ENCODE results near the gene TP63. TPM values are rescaled to one million over a fixed set of nuclear protein-coding genes. Genes with fewer than 3 reads are reported as not detected.
A peak's percentile ranks its signal among the peaks of the same experiment; 100 is the strongest.
"Not testable (repeated sequence)": the region's sequence is repeated elsewhere in the genome, so short reads cannot be mapped to it uniquely, and the experiment has no call there.

Gene TP63
- total RNA-seq, 1 donor from 2014 or later: 0.05 TPM

DNA sequence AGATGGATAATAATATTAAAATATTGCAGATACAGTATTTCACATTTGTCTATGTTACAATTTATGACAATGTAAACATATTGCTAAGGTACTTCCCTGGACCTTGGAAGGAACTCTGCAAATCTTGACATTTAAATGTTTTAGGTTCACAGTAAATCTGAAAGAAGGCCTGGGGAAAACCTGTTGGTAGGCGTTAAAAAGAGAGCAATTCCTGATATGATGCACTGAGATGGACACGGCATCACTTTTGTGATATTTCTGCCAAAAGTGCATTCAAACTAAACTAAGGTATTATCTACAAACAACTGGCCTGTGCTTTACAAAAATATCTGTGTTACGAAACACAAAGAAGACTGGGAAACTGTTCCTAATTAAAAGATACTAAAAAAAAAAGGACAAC, 6.1 kb upstream of the TP63 start:
- DNase-seq (ENCODE audit: low spot score): no peak

DNA sequence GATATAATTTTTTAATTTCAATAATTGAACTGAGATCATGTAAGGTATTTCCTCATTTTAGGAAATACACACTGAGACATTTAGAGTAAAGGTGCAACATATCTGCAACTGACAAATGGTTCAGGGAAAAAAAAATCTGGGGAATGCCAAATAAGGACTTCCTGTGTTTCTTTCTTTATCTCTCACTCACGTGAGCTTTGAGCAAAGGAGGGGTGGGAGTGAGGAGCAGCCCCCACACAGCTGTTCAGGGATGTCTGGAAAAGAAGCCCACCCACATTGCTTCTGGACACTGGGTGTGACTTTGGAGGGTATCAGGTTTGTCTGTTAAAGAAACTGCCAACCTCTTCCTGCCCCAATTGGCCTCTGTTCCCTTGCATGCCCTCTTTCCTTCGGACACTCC, 5.6 kb upstream of the TP63 start:
- DNase-seq (ENCODE audit: low spot score) (no peak), ATAC-seq (no peak)

More for the DNA sequence above, 6.1 kb upstream of the TP63 start:
- ATAC-seq: no peak

DNA sequence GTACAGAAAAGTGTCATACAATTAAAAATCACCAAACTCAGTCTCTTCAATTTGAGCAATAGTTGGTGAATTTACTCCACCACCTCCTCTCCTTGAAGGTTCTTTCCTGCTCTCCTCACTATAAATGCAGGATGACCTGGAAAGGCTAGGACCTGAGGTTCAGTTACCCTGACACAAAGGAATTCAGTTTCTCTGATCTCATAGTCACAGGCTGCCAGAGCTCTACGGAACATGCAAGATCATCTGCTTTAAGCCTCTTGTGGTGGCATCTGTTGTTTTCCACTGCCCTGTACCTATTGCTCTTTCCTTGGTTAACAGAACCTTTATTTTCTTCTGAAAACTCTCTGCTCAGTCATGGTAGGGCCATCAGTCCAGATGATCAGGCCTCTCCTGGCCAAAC, 4.9 kb upstream of the TP63 start:
- ATAC-seq (peak; percentile 36), DNase-seq (ENCODE audit: low spot score) (no peak)

DNA sequence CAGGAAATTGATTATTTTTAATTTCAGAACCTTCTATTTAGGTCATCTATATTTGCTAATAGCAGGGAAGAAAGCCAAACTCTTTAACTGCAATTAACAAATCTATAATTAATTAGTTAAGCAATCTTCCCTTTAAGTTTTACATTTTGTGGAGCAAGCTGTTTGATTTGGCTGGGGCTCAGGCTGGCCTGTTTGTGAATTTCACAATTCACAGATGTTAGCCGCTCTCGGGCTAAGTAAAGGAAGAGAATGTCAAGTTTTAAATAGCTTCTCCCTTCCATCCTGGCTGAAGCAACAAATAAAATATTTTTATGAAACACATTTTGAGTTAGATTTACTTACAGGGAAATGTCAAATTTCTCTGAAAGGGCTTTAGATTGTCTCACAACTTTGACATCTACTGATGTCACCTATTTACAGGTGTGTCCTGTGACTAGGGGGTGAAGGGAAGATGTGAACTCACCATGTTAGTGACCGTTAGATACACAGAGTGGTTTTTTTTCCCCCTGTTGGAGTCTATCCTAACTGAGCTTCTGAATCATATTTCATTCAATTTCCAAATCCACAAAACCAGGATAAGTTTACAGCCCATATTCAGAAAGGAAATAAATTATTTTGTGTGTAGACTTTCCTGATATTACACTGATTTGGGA, 1.3 kb upstream of the TP63 start:
- DNase-seq (ENCODE audit: low spot score) (peak; percentile 71), ATAC-seq (peak; percentile 89)

DNA sequence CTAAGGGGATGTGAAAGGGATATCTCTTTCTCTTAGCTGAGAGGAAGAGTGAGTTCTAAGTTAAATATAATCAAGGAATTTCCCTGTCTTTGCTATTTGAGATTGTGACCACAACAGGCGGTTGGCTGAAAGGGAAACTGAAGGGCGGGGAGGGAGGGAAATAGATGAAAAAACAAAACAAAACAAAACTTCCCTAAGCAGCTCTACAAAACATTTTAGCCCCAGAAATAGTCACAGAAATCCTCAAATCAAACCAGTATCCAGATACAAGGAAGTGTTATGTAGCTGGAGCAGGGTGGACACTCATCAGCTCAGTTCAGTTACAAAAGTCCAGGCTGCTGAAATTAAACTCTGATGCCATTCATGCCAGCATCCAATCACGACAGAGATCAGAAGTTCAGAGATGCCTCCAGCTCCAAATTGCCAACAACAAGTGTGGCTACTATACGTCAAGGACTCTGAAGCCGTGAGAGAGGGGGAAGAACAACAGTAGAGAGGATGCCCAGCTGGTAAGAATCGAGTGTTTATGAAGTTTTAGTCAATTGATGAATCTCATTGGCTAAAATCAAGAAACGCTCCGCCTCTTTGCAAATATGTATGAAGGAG, 319 bp upstream of the TP63 start:
- peak; percentile 63 for ATAC-seq
- no peak for DNase-seq (ENCODE audit: low spot score)

DNA sequence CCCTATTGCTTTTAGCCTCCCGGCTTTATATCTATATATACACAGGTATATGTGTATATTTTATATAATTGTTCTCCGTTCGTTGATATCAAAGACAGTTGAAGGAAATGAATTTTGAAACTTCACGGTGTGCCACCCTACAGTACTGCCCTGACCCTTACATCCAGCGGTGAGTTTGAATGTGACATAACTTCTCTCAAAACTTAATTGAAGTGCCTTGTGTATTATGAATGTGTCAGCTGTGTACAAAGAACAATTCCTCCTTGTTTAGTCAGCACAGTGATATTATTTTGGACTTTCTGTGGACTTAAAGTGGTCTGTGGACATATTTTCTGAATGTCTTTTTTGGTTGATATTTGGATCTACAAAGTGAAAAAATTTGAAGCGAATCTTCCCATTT, 220 bp downstream of the TP63 start:
- ATAC-seq (no peak), DNase-seq (ENCODE audit: low spot score) (no peak)

DNA sequence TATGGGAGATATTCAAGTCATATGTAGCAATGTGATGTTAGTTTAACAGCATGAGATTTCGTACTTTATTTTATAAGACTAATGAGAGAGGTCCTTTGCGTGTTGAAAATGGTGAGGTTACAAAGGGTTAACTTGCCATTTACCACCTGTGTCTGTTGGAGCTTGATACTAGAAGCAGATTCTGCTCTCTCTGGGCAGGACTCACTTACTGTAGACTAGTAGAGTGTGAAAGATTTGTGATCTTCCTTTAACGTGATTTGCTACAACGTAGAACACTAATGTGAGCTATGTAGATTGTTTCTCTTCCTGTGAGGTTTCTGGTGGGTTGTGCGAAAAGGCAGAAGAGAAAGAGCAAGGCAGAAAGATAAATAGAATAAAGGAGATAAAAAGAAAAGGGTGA, 1.1 kb downstream of the TP63 start:
- ATAC-seq (no peak), DNase-seq (ENCODE audit: low spot score) (no peak)

DNA sequence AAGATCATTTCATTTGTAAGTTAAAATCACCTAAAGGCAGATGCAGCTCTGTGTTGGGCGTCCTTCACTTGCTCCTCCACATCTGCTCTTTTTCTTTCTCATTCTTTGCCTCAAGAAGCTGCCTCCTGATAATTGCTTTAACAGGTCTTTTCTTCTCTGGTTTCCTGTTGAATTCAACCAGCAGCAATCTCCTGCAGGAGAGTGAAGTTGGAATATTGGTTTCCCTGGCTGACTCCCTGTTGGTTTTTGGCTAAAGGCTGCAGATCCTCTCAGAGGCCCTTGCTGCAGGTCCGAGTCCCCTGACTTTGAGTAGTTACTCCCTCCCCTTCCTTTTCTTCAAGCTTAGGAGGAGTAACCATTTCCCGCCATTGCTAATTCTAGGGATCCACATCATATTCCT, 4.2 kb downstream of the TP63 start:
- ATAC-seq (no peak), DNase-seq (ENCODE audit: low spot score) (no peak)

DNA sequence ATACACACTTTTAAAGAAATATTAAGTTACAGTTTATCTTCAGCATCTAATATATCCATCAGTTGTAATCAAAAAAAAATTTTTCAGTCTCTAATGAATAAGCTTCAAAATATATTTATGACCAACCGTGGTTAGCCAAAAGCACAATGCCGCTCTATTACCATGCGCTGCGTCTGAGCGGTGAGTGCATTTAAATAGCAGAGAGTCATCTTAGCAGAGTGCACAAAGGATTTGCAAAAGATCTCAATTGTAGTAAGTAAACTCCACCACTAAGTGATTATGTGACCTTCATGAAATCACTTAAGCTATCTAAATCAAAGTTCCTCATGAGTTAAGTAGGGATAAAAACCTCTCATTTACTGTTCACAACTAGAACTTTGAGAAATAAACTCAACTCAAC, 4.9 kb downstream of the TP63 start:
- no peak for DNase-seq (ENCODE audit: low spot score)
- ATAC-seq: no peak

DNA sequence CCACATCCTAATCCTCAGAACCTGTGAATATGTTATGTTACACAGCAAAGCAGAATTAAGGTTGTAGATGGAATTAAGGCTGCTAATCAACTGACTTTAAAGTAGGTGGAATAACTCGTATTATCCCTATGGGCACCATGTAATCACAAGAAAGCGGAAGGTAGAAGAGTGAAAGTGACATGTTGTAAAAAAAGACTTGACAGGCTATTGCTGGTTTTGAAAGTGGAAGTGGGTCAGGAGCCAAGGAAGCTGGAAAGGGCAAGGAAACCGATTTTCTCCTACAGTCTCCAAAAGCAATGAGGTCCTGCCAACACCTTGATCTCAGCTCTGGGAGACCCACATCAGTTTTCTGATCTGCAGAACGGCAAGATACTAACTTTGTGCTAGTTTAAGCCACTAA, 6.6 kb downstream of the TP63 start:
- ATAC-seq (no peak), DNase-seq (ENCODE audit: low spot score) (no peak)

DNA sequence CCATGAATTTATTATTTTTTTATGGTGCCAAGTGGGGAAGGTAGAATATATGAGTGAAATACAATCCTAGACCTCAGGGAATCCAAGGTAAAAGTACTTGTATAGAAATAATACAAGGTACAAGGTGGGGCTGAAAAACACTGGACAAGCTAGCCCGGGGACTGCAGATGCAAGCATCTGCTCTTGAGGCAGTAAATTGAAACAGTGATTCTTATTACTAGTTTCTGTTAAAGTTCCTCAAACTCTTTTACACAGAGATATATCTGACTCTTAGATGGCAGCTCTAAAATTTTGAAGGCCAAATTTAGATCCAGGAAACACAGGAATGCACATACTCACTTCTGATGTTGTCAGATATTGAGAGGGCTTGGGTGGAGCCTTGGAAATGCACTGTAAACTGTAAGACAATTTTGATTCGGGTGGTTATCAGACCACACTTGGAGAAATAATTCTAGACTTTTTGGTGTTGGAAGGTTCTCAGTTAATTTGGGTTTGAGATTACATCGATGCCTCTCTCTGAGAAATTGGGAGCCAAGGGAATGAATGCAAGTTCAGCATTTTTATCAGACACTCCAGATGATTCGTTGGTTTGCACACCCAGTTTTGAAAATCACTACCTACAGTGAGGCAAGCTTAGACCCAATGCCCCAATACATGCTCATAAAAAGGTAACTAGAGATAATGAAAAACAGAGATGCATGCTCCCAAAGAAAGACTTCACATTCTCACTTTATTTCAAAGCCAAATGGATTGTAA, 7.3 kb downstream of the TP63 start:
- no peak for ATAC-seq
- DNase-seq (ENCODE audit: low spot score): no peak

DNA sequence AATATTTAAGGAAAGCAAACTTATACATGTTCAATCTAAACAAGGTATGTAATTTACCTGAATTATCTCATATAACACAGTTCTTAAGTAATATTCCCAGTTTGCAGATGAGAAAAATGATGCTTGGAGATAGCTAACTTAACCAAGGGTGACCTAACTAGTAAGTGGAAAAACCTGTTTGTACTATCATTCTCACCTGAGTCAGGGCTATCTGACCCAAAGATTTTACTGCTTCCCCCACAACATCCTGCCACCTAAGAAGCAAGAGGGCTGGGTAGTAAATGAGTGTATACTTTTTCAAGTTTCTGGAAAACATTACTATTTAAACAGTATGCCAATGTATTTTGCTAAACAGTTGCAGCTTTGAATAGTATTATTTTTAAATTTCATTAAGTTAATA, 10.6 kb downstream of the TP63 start:
- no peak for ATAC-seq

DNA sequence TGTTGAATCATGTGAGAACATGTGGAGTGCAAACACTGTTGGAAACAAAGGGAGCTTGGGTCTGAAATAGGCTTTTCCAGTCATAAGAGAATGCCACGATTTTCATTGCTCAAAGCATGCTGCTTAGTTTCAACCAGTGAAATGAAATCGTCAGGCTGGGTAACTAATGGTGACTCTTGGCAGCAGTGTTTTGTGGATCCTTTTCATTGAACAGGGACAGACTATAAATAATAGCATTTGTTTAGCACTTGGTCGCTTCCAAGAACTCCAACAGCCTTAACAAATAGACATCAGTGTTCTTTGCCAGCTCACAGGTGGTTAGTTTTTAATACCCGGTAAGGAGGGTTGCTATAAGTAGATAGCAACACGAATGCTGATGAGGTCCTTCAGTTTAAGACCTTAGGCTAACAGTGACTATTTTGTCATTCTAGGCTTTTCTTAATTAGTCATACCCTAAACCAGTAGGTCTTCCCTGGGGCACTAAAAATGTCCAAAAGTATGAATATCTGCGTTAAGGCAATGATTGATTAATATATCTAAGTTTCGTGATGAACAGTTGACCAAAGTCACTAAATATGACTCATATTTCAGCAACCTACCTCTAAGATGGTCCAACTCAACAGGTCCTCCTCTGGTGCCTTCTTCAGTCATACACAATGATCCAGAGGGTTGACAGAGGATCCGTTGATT, 15.8 kb downstream of the TP63 start:
- DNase-seq (ENCODE audit: low spot score) (no peak), ATAC-seq (no peak)

More for the DNA sequence above, 10.6 kb downstream of the TP63 start:
- DNase-seq (ENCODE audit: low spot score): no peak

DNA sequence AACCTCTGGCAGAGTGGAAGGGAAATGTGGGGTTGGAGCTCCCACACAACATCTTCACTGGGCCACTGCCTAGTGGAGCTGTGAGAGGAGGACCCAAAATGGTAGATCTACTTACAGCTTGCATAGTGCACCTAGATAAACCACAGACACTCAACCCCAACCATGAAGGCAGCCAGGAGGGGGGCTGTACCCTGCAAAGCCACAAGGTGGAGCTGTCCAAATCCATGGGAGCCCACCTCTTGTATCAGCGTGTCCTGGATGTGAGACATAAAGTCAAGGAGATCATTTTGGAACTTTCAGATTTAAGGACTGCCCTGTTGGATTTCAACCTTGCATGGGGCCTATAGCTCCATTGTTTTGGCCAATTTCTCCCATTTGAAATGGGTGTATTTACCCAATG, 20.9 kb downstream of the TP63 start:
- DNase-seq (ENCODE audit: low spot score) (no peak), ATAC-seq (peak; percentile 46)

DNA sequence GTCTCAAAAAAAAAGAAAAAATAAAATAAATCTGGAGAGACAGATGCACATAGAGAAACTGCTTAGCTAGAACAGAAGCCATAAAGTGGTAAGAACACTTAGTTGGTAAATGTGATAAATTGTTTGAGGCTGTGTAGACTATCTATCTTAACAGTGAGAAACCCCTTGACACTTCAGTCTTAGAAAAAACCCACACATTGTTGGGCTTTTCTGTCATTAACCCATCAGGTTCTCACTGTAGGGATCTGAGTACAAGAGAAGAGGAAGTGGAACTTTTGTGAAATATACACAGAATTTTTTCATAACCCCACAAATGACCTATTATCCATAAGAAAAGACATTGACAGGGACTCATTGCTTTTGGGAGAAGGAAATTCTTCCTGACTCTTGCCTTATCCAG, 24.4 kb downstream of the TP63 start:
- ATAC-seq (no peak), DNase-seq (ENCODE audit: low spot score) (no peak)

DNA sequence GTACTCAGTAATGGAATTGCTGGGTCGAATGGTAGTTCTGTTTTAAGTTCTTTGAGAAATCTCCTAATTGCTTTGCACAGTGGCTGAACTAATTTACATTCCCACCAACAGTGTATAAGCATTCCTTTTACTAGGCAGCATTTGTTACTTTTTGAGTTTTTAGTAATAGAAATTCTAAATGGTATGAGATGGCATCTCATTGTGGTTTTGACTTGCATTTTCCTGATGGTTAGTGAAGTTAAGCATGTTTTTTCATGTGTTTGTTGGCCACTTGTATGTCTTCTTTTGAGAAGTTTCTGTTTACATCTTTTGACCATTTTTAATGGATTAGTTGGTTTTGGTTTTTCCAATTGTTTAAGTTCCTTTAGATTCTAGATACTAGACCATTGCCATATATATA, 28.4 kb downstream of the TP63 start:
- ATAC-seq (no peak), DNase-seq (ENCODE audit: low spot score) (no peak)

DNA sequence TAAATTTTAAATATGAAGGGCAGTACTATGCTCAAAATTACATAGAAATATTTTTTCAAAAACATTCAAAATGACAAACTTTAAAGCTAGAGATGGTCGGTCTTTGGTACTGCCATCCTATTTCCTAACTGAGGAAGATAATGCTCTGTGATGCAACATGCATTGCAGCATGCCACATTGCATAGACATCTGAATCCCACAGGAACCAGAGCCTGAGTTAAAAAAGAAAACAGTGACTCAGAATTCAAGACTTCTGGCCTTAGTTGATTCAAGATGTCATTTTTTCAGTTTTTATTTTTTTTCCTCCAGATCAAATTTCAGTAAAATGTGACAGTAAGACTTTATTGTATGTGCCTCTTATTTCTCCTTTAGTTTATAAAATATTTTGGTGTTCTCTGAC, 33.1 kb downstream of the TP63 start:
- no peak for ATAC-seq

DNA sequence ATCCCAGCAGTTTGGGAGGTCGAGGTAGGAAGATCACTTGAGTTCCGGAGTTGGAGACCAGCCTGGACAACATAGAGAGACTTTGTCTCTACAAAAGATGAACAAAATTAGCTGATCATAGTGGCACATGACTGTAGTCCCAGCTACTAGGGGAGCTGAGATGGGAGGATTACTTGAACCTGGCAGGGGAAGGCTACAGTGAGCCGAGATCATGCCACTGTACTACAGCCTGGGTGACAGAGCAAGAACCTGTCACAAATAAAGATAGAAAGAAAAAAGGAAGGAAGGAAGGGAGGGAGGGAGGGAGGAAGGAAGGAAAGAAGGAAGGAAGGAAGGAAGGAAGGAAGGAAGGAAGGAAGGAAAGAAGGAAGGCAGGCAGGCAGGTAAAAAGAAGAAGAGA, 41.2 kb downstream of the TP63 start:
- not testable (repeated sequence) for ATAC-seq; DNase-seq (ENCODE audit: low spot score)

More for the DNA sequence above, 33.1 kb downstream of the TP63 start:
- no peak for DNase-seq (ENCODE audit: low spot score)

DNA sequence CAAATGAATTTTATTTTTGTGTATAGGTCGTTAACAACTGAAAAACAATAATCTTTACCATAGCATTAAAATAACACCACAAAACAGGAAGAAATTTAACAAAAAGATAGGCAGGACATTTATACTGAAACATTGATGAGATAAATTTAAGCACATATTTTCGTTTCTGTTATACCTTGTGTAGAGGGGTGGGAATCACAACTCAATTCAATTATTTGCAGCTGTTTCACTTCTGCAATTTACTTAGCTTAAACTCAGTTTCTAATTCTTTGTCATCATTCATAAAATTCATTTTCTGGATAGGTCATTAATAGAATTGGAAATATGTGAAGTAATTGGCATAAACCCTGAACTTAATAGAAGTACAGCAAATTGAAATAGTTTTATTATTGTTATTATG, 42.3 kb downstream of the TP63 start:
- no peak for DNase-seq (ENCODE audit: low spot score)
- no peak for ATAC-seq

DNA sequence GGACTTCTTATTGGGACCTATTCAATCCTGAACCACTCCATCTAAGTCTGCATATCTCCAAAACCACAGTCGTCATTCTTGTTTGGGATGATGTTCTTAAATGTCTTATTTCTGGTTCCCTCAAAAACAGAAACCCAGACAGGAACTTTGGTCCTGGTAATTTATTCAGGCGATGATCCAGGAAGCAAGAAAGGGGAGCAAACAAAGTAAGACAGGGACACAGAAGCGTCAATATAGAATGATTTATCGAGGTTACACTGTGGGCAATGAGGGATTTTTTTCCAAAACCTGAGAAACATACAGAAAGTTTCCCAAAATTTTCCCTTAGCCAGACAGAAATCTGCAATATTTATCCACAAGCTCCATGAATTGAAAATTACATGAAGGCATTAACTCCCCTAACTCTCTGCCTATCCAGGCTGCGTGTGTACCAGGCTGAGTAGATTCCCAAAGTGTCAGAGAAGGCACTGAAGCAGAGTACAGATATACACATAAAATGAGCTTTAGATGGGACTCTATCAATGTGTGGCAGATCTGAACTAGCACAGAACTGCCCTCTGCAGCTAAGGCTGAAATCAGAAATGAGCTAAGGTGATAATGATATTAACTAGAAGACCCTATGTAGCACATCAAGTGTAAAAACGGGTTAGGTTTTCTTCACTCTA, 43.2 kb downstream of the TP63 start:
- no peak for DNase-seq (ENCODE audit: low spot score)
- peak; percentile 90 for ATAC-seq

DNA sequence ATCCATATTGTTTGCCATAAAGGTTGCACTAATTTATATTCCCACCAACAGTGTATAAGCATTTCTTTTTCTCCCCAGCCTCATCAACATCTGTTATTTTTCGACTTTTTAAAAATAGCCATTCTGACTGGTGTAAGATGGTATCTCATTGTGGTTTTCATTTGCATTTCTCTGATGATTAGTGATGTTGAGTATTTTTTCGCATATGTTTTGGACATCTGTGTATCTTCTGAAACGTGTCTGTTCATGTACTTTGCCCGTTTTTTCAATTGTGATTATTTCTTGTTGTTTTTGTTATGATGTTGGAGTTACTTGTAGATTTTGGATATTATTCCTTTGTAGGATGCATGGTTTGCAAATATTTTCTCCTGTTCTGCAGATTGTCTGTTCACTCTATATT, 46.5 kb downstream of the TP63 start:
- ATAC-seq: no peak
- no peak for DNase-seq (ENCODE audit: low spot score)
